Measurements from ENCODE around the gene ATP5IF1. TPM values are rescaled to one million over a fixed set of nuclear protein-coding genes. Genes with fewer than 3 reads are reported as not detected.

Gene ATP5IF1
- total RNA-seq, 1 experiment from 2014 or later, result 146 TPM

GRCh38 chr1:28269529-28269928 lies 33.6 kb downstream of the ATP5IF1 start:
- H3K9me3 ChIP-seq (ENCODE audit: insufficient read depth, low read depth), result no peaks in the 10 kb centered on the region
- H3F3A ChIP-seq (ENCODE audit: insufficient read depth, low read depth), result peaks cover 4% of the 10 kb centered on the region; the same call in 1 of the 2 replicates
- no peaks in the 10 kb centered on the region; the same call in 1 of the 2 replicates for H3K4me1 ChIP-seq (replicated peaks; ENCODE audit: insufficient read depth)
- no peak overlapping the region for H2AFZ ChIP-seq
- H3K4me2 ChIP-seq, result no peak overlapping the region
- H3K79me2 ChIP-seq (ENCODE audit: low read depth), result peaks cover 47% of the 10 kb centered on the region
- no peak for TF ChIP-seq EZH2 (IDR thresholded peaks at IDR 0.05; ENCODE audit: low read depth)
- no peak for TF ChIP-seq CTCF (conservative IDR thresholded peaks at IDR 0.05)
- peaks cover 4% of the 10 kb centered on the region; the same call in 1 of the 2 replicates for H3K36me3 ChIP-seq (ENCODE audit: low read depth)
- intact Hi-C loops (cut with micrococcal nuclease; ENCODE audit: unreplicated experiment), result no loop called here
- ChIA-PET CTCF (no interaction called here), POLR2A (ENCODE audit: unreplicated experiment) (interaction anchor here (0.6 to 0.7 kb wide), 2 partner anchors 16 to 40 kb away, joined by 4 to 13 read pairs; no protein-coding TSS in a partner anchor)
- peaks cover 83% of the 10 kb centered on the region for H4K20me1 ChIP-seq (ENCODE audit: insufficient read depth)
- BruUV-seq (replicated peaks), result no TSS peak
- no peak overlapping the region for H3K4me3 ChIP-seq
- no peaks in the 10 kb centered on the region for H3K27me3 ChIP-seq (ENCODE audit: insufficient read depth, low read depth)
- no peak for DNase-seq
- no peaks in the 10 kb centered on the region for H3K9me2 ChIP-seq (ENCODE audit: insufficient read depth)
- no peak overlapping the region for H3K27ac ChIP-seq

GRCh38 chr1:28272215-28272852 lies 36.4 kb downstream of the ATP5IF1 start:
- Histone ChIP-seq H3K4me1 (replicated peaks; ENCODE audit: insufficient read depth) (no peaks in the 10 kb centered on the region), H2AFZ (no peak overlapping the region), H3K27me3 (ENCODE audit: insufficient read depth, low read depth) (no peaks in the 10 kb centered on the region), H3K36me3 (ENCODE audit: low read depth) (peaks cover 4% of the 10 kb centered on the region; the same call in 1 of the 2 replicates), H3K4me2 (no peak overlapping the region), H3K27ac (no peak overlapping the region), H3F3A (ENCODE audit: insufficient read depth, low read depth) (peaks cover 4% of the 10 kb centered on the region; the same call in 1 of the 2 replicates), H4K20me1 (ENCODE audit: insufficient read depth) (peaks cover 60% of the 10 kb centered on the region), H3K79me2 (ENCODE audit: low read depth) (peaks cover 19% of the 10 kb centered on the region), H3K4me3 (no peak overlapping the region), H3K9me2 (ENCODE audit: insufficient read depth) (no peaks in the 10 kb centered on the region), H3K9me3 (ENCODE audit: insufficient read depth, low read depth) (no peaks in the 10 kb centered on the region)
- ChIA-PET POLR2A (ENCODE audit: unreplicated experiment) (no interaction called here), CTCF (interaction anchor here (0.5 kb wide), 1 partner anchor 60 kb away, joined by 5 read pairs; no protein-coding TSS in a partner anchor)
- BruUV-seq (replicated peaks), result no TSS peak
- TF ChIP-seq EZH2 (IDR thresholded peaks at IDR 0.05; ENCODE audit: low read depth) (no peak), CTCF (conservative IDR thresholded peaks at IDR 0.05) (no peak)
- intact Hi-C loops (cut with micrococcal nuclease; ENCODE audit: unreplicated experiment), result no loop called here
- no peak for DNase-seq

- Histone ChIP-seq H3K27ac (no peak overlapping the region), H3K4me3 (no peak overlapping the region), H4K20me1 (ENCODE audit: insufficient read depth) (peaks cover 50% of the 10 kb centered on the region), H3K27me3 (ENCODE audit: insufficient read depth, low read depth) (no peaks in the 10 kb centered on the region), H3K36me3 (ENCODE audit: low read depth) (peaks cover 4% of the 10 kb centered on the region; the same call in 1 of the 2 replicates), H3K4me1 (replicated peaks; ENCODE audit: insufficient read depth) (no peaks in the 10 kb centered on the region), H3K9me2 (ENCODE audit: insufficient read depth) (no peaks in the 10 kb centered on the region), H2AFZ (no peak overlapping the region), H3K4me2 (no peak overlapping the region), H3K79me2 (ENCODE audit: low read depth) (peaks cover 9% of the 10 kb centered on the region; the same call in 1 of the 2 replicates), H3F3A (ENCODE audit: insufficient read depth, low read depth) (peaks cover 4% of the 10 kb centered on the region; the same call in 1 of the 2 replicates), H3K9me3 (ENCODE audit: insufficient read depth, low read depth) (no peaks in the 10 kb centered on the region)
- intact Hi-C loops (cut with micrococcal nuclease; ENCODE audit: unreplicated experiment), result no loop called here
- TF ChIP-seq CTCF (conservative IDR thresholded peaks at IDR 0.05) (no peak), EZH2 (IDR thresholded peaks at IDR 0.05; ENCODE audit: low read depth) (no peak)
- no TSS peak for BruUV-seq (replicated peaks)
- POLR2A ChIA-PET (ENCODE audit: unreplicated experiment), result no interaction called here
- CTCF ChIA-PET, result no interaction called here
- no peak for DNase-seq
These were observed 37.4 kb downstream of the ATP5IF1 start for GRCh38 chr1:28273216-28273860.
